Loucy (cell line): ENCODE data around the gene KRTCAP3.

Experiments
- H2AFZ ChIP-seq: fragments of 200-600 bp; sonication (generic); 2 replicates; pipeline ENCODE4 v1.6.0; 2016; ENCODE audit warnings: antibody characterized with exemption, mild to moderate bottlenecking, low read length, moderate library complexity
- H3F3A ChIP-seq: fragments of 200-600 bp; 2 replicates; pipeline ENCODE4 v1.6.0; 2016; ENCODE audit warnings: antibody characterized with exemption, low read depth, mild to moderate bottlenecking
- H3K27me3 ChIP-seq: fragments of 200-600 bp; sonication (generic); 2 replicates; pipeline ENCODE4 v1.6.1; 2014; ENCODE audit warnings: low read length, mild to moderate bottlenecking; ENCODE audit not compliant: insufficient read depth, poor library complexity, severe bottlenecking
- H3K36me3 ChIP-seq: fragments of 200-600 bp; sonication (generic); 2 replicates; pipeline ENCODE4 v1.6.1; 2016; ENCODE audit warnings: low read length; ENCODE audit not compliant: insufficient read depth
- H3K4me1 ChIP-seq: fragments of 200-600 bp; sonication (generic); 2 replicates; pipeline ENCODE4 v1.5.1; 2014; ENCODE audit warnings: low read length, mild to moderate bottlenecking; ENCODE audit not compliant: insufficient read depth, poor library complexity, severe bottlenecking
- H3K4me2 ChIP-seq: fragments of 200-600 bp; sonication (generic); 2 replicates; pipeline ENCODE4 v1.6.0; 2014; ENCODE audit warnings: antibody characterized with exemption, low read length, low read depth, mild to moderate bottlenecking; ENCODE audit not compliant: poor library complexity, severe bottlenecking
- H3K4me3 ChIP-seq: fragments of 200-600 bp; sonication (generic); 2 replicates; pipeline ENCODE4 v1.5.1; 2014; ENCODE audit warnings: low read length, mild to moderate bottlenecking, mixed read lengths; ENCODE audit not compliant: poor library complexity, severe bottlenecking
- H3K79me2 ChIP-seq: fragments of 200-600 bp; sonication (generic); 2 replicates; pipeline ENCODE4 v1.6.1; 2014; ENCODE audit warnings: low read length; ENCODE audit not compliant: insufficient read depth
- H3K9ac ChIP-seq: fragments of 200-600 bp; sonication (generic); 2 replicates; pipeline ENCODE4 v1.6.0; 2014; ENCODE audit warnings: mild to moderate bottlenecking, low read depth, low read length, moderate library complexity; ENCODE audit not compliant: poor library complexity, severe bottlenecking
- H3K9me2 ChIP-seq: fragments of 200-600 bp; sonication (generic); replicated peaks from 2 replicates; pipeline ENCODE4 v1.6.1; 2016; ENCODE audit warnings: low read depth, low read length, mixed read lengths
- H3K9me3 ChIP-seq: fragments of 200-600 bp; sonication (generic); 2 replicates; pipeline ENCODE4 v1.6.1; 2014; ENCODE audit warnings: mild to moderate bottlenecking, antibody characterized with exemption, low read length, low read depth; ENCODE audit not compliant: insufficient read depth
- H4K20me1 ChIP-seq: fragments of 200-600 bp; sonication (generic); 2 replicates; pipeline ENCODE4 v1.6.0; 2014; ENCODE audit warnings: antibody characterized with exemption, low read length, mild to moderate bottlenecking; ENCODE audit not compliant: insufficient read depth, poor library complexity, severe bottlenecking
- EZH2phosphoT487 ChIP-seq: fragments of 200-600 bp; IDR thresholded peaks from 2 replicates; pipeline ENCODE4 v1.6.1; 2018; ENCODE audit warnings: antibody characterized with exemption, mild to moderate bottlenecking, moderate library complexity, borderline replicate concordance
- TF ChIP-seq, protein P1 (sequence below): fragments of 200-600 bp; sonication (generic); conservative IDR thresholded peaks from 2 replicates; pipeline ENCODE4 v1.5.1; 2014; ENCODE audit warnings: mild to moderate bottlenecking, antibody characterized with exemption, low read length

KRTCAP3 gene

DNA sequence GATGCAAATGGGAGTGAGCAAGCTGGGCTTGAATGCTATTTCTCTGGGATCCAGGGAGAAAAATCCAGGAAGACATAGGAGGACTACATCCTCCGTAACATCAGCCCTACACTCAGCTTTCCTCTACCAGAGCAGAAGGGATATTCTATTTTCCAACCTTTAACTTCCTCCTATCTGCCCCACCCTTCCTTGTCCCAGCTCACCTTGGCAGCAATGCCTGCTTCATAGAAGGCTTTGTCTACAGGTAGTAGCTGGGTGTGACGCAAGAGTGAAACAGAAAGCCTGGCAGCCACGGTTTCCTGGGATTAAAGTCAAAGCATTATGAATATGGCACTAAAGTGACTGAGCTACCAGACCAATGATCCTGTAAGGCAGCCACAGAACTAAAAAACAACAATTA lies 3.9 kb downstream of the KRTCAP3 start:
- H2AFZ ChIP-seq, result no peak overlapping the region
- H3F3A ChIP-seq, result no peaks in the 10 kb centered on the region
- H3K9me2 ChIP-seq, result no peaks in the 10 kb centered on the region
- TF ChIP-seq, protein P1, sequence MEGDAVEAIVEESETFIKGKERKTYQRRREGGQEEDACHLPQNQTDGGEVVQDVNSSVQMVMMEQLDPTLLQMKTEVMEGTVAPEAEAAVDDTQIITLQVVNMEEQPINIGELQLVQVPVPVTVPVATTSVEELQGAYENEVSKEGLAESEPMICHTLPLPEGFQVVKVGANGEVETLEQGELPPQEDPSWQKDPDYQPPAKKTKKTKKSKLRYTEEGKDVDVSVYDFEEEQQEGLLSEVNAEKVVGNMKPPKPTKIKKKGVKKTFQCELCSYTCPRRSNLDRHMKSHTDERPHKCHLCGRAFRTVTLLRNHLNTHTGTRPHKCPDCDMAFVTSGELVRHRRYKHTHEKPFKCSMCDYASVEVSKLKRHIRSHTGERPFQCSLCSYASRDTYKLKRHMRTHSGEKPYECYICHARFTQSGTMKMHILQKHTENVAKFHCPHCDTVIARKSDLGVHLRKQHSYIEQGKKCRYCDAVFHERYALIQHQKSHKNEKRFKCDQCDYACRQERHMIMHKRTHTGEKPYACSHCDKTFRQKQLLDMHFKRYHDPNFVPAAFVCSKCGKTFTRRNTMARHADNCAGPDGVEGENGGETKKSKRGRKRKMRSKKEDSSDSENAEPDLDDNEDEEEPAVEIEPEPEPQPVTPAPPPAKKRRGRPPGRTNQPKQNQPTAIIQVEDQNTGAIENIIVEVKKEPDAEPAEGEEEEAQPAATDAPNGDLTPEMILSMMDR, result no peak
- H3K36me3 ChIP-seq, result peaks cover 10% of the 10 kb centered on the region; the same call in 1 of the 2 replicates
- no peak overlapping the region for H3K9ac ChIP-seq
- no peaks in the 10 kb centered on the region for H3K27me3 ChIP-seq
- H3K4me2 ChIP-seq, result no peak overlapping the region
- no peaks in the 10 kb centered on the region for H3K4me1 ChIP-seq
- H3K9me3 ChIP-seq, result no peaks in the 10 kb centered on the region
- H3K4me3 ChIP-seq, result no peak overlapping the region
- no peaks in the 10 kb centered on the region for H4K20me1 ChIP-seq
- H3K79me2 ChIP-seq, result no peaks in the 10 kb centered on the region

DNA sequence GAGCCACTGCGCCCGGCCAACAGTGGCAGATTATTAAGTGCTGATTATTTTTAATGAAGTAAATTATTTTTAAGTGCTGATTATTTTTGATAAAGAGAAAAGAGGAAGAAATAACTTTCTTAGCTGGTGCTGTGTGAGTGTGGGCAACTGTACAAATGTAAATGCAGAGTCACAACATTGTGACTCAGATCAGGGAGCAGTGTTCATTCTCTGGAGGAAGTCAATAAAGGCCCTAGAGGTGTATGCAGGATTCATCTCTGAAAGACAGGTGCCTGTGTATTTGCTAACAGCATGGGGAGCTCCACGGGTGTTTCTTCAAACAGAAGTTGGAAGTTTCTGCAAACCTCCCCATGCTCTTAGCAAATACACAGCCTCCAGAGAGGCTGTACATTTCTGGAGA lies 6.2 kb downstream of the KRTCAP3 start:
- H2AFZ ChIP-seq, result no peak overlapping the region
- H3K9ac ChIP-seq, result no peak overlapping the region
- H4K20me1 ChIP-seq, result no peaks in the 10 kb centered on the region
- no peaks in the 10 kb centered on the region for H3K4me1 ChIP-seq
- H3F3A ChIP-seq, result no peaks in the 10 kb centered on the region
- H3K27me3 ChIP-seq, result no peaks in the 10 kb centered on the region
- no peaks in the 10 kb centered on the region for H3K36me3 ChIP-seq
- H3K4me2 ChIP-seq, result no peak overlapping the region
- H3K9me2 ChIP-seq, result no peaks in the 10 kb centered on the region
- H3K9me3 ChIP-seq, result no peaks in the 10 kb centered on the region
- no peak overlapping the region for H3K4me3 ChIP-seq
- TF ChIP-seq EZH2phosphoT487, result no peak
- TF ChIP-seq, protein P1, result no peak
- no peaks in the 10 kb centered on the region for H3K79me2 ChIP-seq

DNA sequence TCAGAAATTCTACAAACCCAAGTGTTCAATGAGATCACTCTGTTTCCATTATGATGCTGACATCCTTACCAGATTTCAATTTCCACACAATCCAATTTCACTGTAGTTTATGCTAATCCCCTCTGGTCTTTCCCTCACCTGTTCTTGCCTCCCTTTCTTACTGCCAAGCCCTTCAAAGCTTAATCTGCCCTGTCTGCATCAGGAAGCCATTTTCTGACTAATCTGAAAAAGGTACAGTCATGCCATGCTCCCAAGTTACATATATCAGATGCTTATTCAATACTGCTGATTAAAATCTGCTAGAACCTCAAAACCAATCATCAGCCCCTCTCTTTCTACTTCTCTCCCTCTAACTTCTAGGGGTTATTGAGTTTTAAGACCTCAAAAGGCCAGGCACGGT lies 8.9 kb downstream of the KRTCAP3 start:
- H3K4me1 ChIP-seq, result peaks cover 5% of the 10 kb centered on the region
- no peak overlapping the region for H3K9ac ChIP-seq
- H4K20me1 ChIP-seq, result no peaks in the 10 kb centered on the region
- H3K36me3 ChIP-seq, result no peaks in the 10 kb centered on the region
- H3K4me3 ChIP-seq, result no peak overlapping the region
- H2AFZ ChIP-seq, result no peak overlapping the region
- no peaks in the 10 kb centered on the region for H3K79me2 ChIP-seq
- no peaks in the 10 kb centered on the region for H3K9me2 ChIP-seq
- H3F3A ChIP-seq, result no peaks in the 10 kb centered on the region
- H3K27me3 ChIP-seq, result no peaks in the 10 kb centered on the region
- no peaks in the 10 kb centered on the region for H3K9me3 ChIP-seq
- H3K4me2 ChIP-seq, result no peak overlapping the region
- TF ChIP-seq EZH2phosphoT487, result no peak
- TF ChIP-seq, protein P1, result no peak
